Frontal cortex (tissue), 4 donors: ENCODE measurements around the gene KLHL14. TPM values are rescaled to one million over a fixed set of nuclear protein-coding genes. Genes with fewer than 3 reads are reported as not detected.
"Not testable (repeated sequence)": the region's sequence is repeated elsewhere in the genome, so short reads cannot be mapped to it uniquely, and the experiment has no call there.

Experiments
- DNase-seq, 2 donors: peaks; one replicate each; pipeline ENCODE4 v3.0.0; 2012; ENCODE audit warnings: low spot score in 2 of 2
- FAIRE-seq: peaks from 2 replicates; lab custom pipeline; 2012; peaks lifted over from hg19 to GRCh38; lab: Jason Lieb, UNC
- small RNA-seq: library from RNA; depleted of rRNA; stranded (forward); fragments of <200 nt; gene quantifications from one replicate; pipeline ENCODE3, GENCODE V24; 2014
- total RNA-seq: library from RNA; depleted of rRNA; stranded (reverse); fragments of >200 nt; gene quantifications from one replicate; pipeline ENCODE4 v1.2.3, GENCODE V29; 2014
- donor health status: control.
- donor health status: control.
- donor health status: control.

Gene KLHL14
- total RNA-seq, 1 donor from 2014 or later: 53.0 TPM

GRCh38 chr18:32661486-32662299 lies 111.1 kb downstream of the KLHL14 start:
- no peak for FAIRE-seq
- no peak for DNase-seq

- not testable (repeated sequence) for FAIRE-seq, DNase-seq
Observed at GRCh38 chr18:32654507-32654906, 118.3 kb downstream of the KLHL14 start.

GRCh38 chr18:32637659-32638058 lies 135.2 kb downstream of the KLHL14 start:
- DNase-seq, FAIRE-seq: not testable (repeated sequence)

- no peak for FAIRE-seq
Observed at GRCh38 chr18:32637226-32637625, 135.6 kb downstream of the KLHL14 start.

DNA sequence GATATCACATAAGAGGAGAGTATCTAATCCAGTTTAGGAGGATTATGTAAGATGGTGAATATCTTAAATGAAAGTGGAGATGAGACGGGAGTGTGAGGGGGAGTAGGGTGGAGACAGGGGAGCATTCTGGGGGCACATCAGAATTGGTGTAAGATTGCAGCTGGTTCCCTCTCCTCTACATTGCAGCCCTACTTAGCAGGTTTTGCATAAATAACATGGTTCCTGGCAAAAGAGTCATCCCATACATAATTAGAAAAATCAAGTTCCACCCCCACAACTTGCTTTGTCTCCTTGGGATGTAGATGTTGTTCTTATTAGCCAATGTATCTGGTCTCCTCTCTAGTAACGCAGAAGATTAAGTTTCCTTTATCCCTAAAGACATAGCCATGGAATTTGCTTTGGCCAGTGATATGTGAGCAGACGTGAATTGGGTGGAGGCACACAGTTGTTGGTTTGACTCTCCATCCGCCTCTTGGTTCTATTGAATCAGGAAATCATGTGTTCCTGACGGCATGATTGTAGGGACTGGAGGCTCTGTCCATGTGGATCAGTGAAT lies 137.9 kb downstream of the KLHL14 start:
- no peak for FAIRE-seq

More at GRCh38 chr18:32637226-32637625, 135.6 kb downstream of the KLHL14 start:
- no peak for DNase-seq

GRCh38 chr18:32629981-32630700 lies 142.7 kb downstream of the KLHL14 start:
- DNase-seq (no peak), FAIRE-seq (no peak)

More for the DNA sequence above, 137.9 kb downstream of the KLHL14 start:
- DNase-seq: no peak

DNA sequence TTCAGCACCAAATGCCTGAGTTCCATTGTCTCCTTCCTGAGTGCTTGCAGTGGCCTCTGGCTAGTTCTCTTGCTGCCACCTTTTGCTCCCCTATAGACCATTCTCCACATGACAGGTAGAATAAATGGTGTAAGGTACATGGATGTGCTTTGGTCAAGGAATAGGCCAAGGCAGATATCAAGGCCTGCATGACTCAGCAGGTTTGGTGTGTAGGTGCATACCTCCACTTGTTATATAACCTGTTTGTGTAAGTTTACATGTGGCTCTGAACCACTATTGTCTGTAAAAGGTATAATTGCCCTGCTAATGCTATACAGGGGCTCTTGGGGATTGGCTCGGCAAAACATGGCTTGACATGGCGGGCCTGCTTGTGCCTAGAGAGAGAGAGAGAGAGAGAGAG lies 143.5 kb downstream of the KLHL14 start:
- FAIRE-seq: no peak
- DNase-seq: no peak

- DNase-seq (no peak), FAIRE-seq (no peak)
Observed at GRCh38 chr18:32624182-32624723, 148.6 kb downstream of the KLHL14 start.

DNA sequence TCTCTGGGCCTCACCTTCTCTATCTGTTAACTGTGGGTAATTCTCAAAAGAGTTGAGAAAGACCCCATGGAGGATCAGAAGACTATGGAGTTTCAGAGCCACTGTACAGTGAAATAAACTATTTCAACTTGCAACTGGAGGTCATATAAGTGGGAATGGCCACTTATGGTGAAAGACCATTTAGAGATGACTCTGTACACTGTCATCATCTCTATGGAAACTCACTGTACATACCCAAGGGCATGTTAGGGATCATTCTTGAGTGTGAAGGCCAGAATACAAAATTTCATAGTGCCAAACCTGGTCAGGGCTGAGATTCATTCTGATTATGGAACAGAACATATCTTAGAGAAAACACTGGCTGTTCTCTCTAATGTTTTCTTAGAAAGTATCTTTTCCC lies 149.3 kb downstream of the KLHL14 start:
- no peak for FAIRE-seq
- no peak for DNase-seq

Small RNA genes within 50 kb of the gene (small RNA-seq; reads per million reads assigned to genes)
- not detected for gene AC012123.2
